DND-41 (cell line): ENCODE results near the gene USH1C.

Source experiments
- CTCF ChIP-seq: IDR thresholded peaks from 2 replicates; pipeline ENCODE4 v1.5.1; 2012; ENCODE audit warnings: borderline replicate concordance, low read length, moderate library complexity, mild to moderate bottlenecking; ENCODE audit not compliant: poor library complexity, severe bottlenecking; ENCODE audit errors: extremely low read depth
- EZH2 ChIP-seq: IDR thresholded peaks from 3 replicates; pipeline ENCODE4 v1.6.1; 2012; ENCODE audit warnings: borderline replicate concordance, low read depth, mild to moderate bottlenecking, moderate library complexity, low read length, inconsistent platforms; ENCODE audit not compliant: severe bottlenecking

- no peak for TF ChIP-seq CTCF
- TF ChIP-seq EZH2, result no peak
Observed at GRCh38 chr11:17585911-17586695, 41.9 kb upstream of the USH1C start.
